Breast epithelium (tissue), 4 donors: ENCODE measurements around the gene BSPRY. TPM values are rescaled to one million over a fixed set of nuclear protein-coding genes. Genes with fewer than 3 reads are reported as not detected.

Source experiments
- DNase-seq, 2 donors: peaks; one replicate each; pipeline ENCODE4 v3.0.0-alpha.2; 2019; ENCODE audit warnings: low spot score in 2 of 2
- H3K27ac ChIP-seq, 2 donors: fragments of 200-600 bp; sonication (generic) in 1 of 2; one replicate each; pipeline ENCODE4 v1.5.1; 2016 to 2019; ENCODE audit warnings: mild to moderate bottlenecking in 1 of 2
- H3K27me3 ChIP-seq, 2 donors: fragments of 200-600 bp; sonication (generic) in 1 of 2; one replicate each; pipeline versions ENCODE4 v1.5.1 to v1.6.0; 2017 to 2019; ENCODE audit warnings: control low read depth in 1 of 2, mild to moderate bottlenecking in 1 of 2
- H3K36me3 ChIP-seq: fragments of 200-600 bp; one replicate; pipeline ENCODE4 v1.5.1; 2019
- H3K4me1 ChIP-seq, 2 donors: fragments of 200-600 bp; sonication (generic); one replicate each; pipeline ENCODE4 v1.5.1; 2016 to 2019; ENCODE audit warnings: control low read depth in 1 of 2
- H3K4me3 ChIP-seq, 3 donors: fragments of 200-600 bp; sonication (generic); 1 replicate in 2 of 3; 2 replicates in 1 of 3; pipeline ENCODE4 v1.5.1; 2016 to 2019; ENCODE audit warnings: mild to moderate bottlenecking in 3 of 3, moderate library complexity in 2 of 3
- H3K9me3 ChIP-seq, 2 donors: fragments of 200-600 bp; sonication (generic) in 1 of 2; one replicate each; pipeline ENCODE4 v1.5.1; 2016 to 2019; ENCODE audit warnings: control low read depth in 1 of 2
- POLR2A ChIP-seq: fragments of 450-650 bp; IDR thresholded peaks from one replicate; pipeline ENCODE4 v1.6.1; 2016; ENCODE audit warnings: antibody characterized with exemption, mild to moderate bottlenecking, moderate library complexity
- POLR2AphosphoS5 ChIP-seq, 3 donors: sonication (generic); formaldehyde crosslinking; IDR thresholded peaks; one replicate each; pipeline ENCODE4 v1.6.1; 2017; ENCODE audit warnings: antibody characterized with exemption in 3 of 3
- intact Hi-C: fragments of 100-400 bp; cut with DNase I; formaldehyde crosslinking; loops from one replicate; pipeline ENCODE4 v1.15.1; 2023; ENCODE audit warnings: low total_unique reads
- total RNA-seq, 3 donors: library from RNA; depleted of rRNA; stranded (reverse); fragments of >200 nt; gene quantifications; one replicate each; pipeline ENCODE4 v1.1.0, GENCODE V29; 2016
- TF ChIP-seq, protein P1 (sequence below), 3 donors: fragments of 450-650 bp; IDR thresholded peaks; one replicate each; pipeline ENCODE4 v1.5.1; 2016 to 2017; ENCODE audit warnings: antibody characterized with exemption in 3 of 3, mild to moderate bottlenecking in 3 of 3, moderate library complexity in 3 of 3

The BSPRY gene
- total RNA-seq, 3 donors from 2014 or later: 1.1 to 35.3 (median 27.9) TPM

DNA sequence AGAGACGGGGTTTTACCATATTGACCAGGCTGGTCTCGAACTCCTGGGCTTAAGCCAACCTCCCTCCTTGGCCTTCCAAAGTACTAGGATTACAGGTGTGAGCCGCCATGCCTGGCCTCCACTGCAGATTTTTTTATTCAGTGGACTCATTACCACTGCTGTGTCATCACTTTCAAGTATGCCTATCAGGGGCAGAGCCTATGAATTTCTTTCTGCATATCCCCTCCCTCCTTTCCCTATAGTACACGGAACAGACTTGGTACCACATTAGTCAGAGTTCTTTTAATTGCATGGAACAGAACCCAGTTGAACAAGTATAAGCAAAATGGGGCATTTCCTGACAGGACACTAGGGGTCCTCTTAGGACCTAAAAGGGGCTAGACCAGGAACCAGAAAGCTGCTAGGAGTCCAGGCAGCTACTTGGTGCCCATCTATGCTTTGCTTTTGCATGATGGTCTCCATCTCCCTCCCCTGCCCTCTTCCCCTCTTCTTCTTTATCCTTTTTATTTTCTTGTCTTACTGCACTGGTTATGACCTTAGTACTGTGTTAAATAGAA lies 5.8 kb downstream of the BSPRY start:
- Histone ChIP-seq H3K9me3 (no peaks in the 10 kb centered on the region), H3K27ac (no peak overlapping the region), H3K4me3 (no peak overlapping the region), H3K27me3 (no peaks in the 10 kb centered on the region), H3K4me1 (no peaks in the 10 kb centered on the region), H3K36me3 (no peaks in the 10 kb centered on the region)
- intact Hi-C loops: no loop called here
- TF ChIP-seq, protein P1, sequence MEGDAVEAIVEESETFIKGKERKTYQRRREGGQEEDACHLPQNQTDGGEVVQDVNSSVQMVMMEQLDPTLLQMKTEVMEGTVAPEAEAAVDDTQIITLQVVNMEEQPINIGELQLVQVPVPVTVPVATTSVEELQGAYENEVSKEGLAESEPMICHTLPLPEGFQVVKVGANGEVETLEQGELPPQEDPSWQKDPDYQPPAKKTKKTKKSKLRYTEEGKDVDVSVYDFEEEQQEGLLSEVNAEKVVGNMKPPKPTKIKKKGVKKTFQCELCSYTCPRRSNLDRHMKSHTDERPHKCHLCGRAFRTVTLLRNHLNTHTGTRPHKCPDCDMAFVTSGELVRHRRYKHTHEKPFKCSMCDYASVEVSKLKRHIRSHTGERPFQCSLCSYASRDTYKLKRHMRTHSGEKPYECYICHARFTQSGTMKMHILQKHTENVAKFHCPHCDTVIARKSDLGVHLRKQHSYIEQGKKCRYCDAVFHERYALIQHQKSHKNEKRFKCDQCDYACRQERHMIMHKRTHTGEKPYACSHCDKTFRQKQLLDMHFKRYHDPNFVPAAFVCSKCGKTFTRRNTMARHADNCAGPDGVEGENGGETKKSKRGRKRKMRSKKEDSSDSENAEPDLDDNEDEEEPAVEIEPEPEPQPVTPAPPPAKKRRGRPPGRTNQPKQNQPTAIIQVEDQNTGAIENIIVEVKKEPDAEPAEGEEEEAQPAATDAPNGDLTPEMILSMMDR (IDR thresholded peaks at IDR 0.05): no peak
- TF ChIP-seq POLR2A: no peak
- TF ChIP-seq POLR2AphosphoS5 (IDR thresholded peaks at IDR 0.05): no peak
- DNase-seq: no peak

DNA sequence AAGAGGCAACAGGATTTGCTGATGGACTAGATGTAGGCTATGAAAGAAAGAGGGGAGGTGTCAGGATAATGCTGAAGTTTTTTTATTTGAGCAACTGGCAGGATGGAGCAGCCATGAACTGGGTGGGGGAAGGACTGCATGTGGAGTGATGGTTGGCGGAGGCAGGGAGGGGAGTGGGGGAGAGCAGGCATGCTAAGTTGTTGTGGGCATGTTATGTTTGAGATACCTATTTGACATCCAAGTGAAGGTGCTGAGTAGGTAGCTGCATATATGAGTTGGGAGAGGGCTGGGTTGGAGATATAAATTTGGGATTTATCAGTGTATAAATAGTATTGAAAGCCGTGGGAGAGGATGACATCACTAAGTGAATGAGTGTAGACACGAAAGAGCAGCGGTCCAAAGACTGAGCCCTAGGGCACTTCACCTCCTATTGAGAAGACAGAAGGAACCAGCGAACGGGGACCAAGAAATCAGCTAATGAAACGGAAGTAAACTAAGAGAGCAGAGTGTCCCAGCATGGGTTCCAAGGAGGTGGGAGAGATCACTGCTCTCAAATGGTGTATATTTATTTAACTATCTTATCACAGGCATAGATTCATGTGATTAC lies 7.4 kb downstream of the BSPRY start:
- Histone ChIP-seq H3K9me3 (no peaks in the 10 kb centered on the region), H3K4me1 (no peaks in the 10 kb centered on the region), H3K36me3 (no peaks in the 10 kb centered on the region), H3K4me3 (no peak overlapping the region), H3K27me3 (no peaks in the 10 kb centered on the region), H3K27ac (no peak overlapping the region)
- TF ChIP-seq POLR2A (no peak), POLR2AphosphoS5 (IDR thresholded peaks at IDR 0.05) (no peak)
- TF ChIP-seq, protein P1 (IDR thresholded peaks at IDR 0.05): no peak
- DNase-seq: no peak
- intact Hi-C loops: no loop called here

DNA sequence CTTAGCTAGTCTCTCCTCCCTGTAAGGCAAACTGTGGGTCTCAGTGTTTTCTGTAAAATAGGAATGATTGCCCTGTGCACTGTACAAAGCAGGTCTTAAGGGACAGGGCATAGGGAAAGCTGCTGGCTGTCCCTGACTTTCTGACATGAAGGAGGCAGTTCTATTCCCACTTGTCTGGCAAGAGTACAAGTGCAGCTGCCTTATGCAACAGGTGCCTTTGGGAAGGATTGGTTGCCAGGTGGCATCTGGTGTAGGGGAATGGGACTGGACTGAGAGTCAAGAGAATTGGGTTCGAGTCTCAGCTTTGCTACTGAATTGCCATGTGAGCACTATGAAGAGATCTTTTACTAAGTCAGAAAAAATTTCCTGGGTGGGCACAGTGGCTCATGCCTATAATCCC lies 10.0 kb downstream of the BSPRY start:
- intact Hi-C loops: no loop called here
- Histone ChIP-seq H3K9me3 (no peaks in the 10 kb centered on the region), H3K27ac (no peak overlapping the region), H3K4me1 (no peaks in the 10 kb centered on the region), H3K4me3 (no peak overlapping the region), H3K27me3 (no peaks in the 10 kb centered on the region), H3K36me3 (no peaks in the 10 kb centered on the region)
- no peak for DNase-seq
- TF ChIP-seq POLR2A (no peak), POLR2AphosphoS5 (IDR thresholded peaks at IDR 0.05) (no peak)
- TF ChIP-seq, protein P1 (IDR thresholded peaks at IDR 0.05): no peak

DNA sequence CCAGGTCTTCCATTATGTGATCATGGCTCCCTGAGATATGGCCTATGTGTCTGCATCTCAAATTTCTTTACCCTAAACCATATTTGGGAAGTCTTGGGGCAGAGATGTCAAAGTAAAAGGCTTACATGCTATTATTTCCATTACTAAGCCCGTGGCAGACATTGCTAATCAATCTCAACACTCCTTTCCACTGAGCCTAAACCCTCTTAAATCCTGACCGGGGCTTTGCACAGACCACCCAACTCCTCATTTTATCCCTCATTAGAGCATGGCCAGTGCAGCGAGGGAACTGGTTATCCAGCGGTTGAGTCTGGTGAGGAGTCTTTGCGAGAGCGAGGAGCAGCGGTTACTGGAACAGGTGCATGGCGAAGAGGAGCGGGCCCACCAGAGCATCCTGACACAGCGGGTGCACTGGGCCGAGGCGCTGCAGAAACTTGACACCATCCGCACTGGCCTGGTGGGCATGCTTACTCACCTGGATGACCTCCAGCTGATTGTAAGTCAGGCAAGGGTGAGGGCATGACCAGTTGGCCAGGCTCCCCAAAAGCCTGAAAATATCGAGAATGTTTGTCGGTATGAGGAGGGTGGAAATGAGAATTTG lies 11.0 kb downstream of the BSPRY start:
- no peak for DNase-seq
- no peaks in the 10 kb centered on the region for H3K36me3 ChIP-seq
- H3K27me3 ChIP-seq: no peaks in the 10 kb centered on the region
- no peaks in the 10 kb centered on the region for H3K9me3 ChIP-seq
- H3K4me3 ChIP-seq: no peak overlapping the region
- intact Hi-C loops: no loop called here
- H3K27ac ChIP-seq: no peak overlapping the region
- TF ChIP-seq, protein P1 (IDR thresholded peaks at IDR 0.05): no peak
- no peak for TF ChIP-seq POLR2AphosphoS5 (IDR thresholded peaks at IDR 0.05)
- no peak for TF ChIP-seq POLR2A
- H3K4me1 ChIP-seq: no peaks in the 10 kb centered on the region

DNA sequence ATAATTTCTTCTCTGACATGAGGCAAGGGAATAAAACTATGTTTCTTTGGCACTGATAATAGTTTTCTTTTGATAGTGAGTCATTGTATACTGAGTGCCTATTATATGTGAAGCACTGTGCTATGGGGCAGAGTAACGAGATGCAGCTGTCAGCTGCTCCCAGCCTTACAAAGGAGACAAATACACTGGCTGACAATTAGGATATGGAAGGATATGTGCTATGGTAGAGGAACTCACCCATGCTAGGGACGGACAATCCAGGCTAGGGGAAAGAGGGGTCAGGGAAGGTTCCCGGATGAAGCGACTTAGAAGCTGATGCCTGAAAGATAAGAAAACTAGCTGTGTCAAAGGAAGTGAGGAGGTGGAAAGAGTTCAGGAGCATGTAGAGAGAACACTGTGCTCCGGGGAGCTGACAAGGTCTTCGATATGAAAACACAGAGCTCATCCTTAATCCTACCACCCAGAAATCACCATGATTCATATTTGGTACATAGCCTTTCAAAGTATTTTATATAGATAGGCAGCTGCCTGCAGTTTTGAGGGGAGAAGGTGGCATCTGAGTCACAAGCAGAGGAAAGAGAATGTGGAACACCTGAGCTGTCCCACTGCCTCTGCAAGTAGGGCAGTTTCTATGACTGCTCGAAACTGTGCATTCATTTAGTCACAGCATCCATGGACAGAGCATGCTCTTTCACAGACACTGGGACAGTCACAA lies 12.1 kb downstream of the BSPRY start:
- H3K9me3 ChIP-seq: no peaks in the 10 kb centered on the region
- no peak for TF ChIP-seq POLR2AphosphoS5 (IDR thresholded peaks at IDR 0.05)
- TF ChIP-seq POLR2A: no peak
- TF ChIP-seq, protein P1 (IDR thresholded peaks at IDR 0.05): no peak
- H3K27ac ChIP-seq: no peak overlapping the region
- H3K36me3 ChIP-seq: no peaks in the 10 kb centered on the region
- no peaks in the 10 kb centered on the region for H3K27me3 ChIP-seq
- no peaks in the 10 kb centered on the region for H3K4me1 ChIP-seq
- DNase-seq: no peak
- no peak overlapping the region for H3K4me3 ChIP-seq
- intact Hi-C loops: no loop called here
